GM18499 (cell line): ENCODE measurements around the gene ERI3.

ENCODE experiments used
- ATAC-seq: cut with Tn5 transposase; IDR thresholded peaks from one replicate; pipeline ENCODE4 v1.9.1; 2021; ENCODE audit warnings: moderate number of reproducible peaks; ENCODE audit not compliant: insufficient read depth, unreplicated experiment

ERI3 gene

DNA sequence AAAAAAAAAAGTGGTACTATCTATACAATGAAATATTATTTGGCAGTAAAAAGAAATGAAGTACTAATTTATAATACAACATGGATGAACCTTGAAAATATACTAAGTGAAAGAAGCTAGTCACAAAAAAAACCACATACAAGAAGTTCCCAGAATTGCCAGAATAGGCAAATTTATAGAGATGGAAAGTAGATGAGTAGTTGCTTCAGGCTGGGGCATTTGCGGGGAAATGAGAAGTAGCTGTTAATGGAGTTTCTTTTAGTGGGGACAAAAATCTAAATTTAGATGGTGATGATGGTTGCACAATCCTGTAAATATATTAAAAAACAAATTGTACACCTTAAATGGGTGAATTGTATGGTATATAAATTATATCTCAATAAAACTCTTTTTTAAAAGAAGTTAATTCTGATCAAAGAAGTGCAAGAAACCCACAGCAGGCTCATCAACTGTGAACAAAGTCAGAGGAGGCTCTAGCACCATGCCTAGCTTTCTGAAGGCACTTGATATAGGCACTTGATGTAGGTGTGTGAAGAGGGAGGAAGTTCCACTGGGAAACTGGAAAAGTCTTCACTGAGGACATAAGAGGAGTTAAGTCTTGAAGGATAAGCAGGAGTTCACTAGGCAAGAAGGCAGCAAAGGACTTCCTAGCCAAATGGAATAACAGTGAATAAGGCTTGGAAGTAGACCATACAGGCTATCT is 89.2 kb downstream of the ERI3 start:
- ATAC-seq, result no peak

DNA sequence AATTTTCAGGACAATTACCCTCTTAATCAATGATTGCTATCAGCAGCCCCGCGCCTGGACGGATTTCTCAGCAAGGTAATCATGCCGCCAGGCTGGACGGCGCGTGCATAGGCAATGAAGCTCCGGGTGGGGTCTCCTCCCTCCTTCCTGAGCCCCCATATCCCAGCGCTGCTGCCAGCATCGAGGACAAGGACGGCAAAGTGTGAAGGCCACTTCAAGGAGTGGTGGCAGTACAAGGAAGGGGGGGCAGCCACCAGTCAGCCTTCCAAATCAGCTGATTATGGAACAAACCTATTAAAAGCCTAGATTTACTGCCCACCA is 90.6 kb downstream of the ERI3 start:
- ATAC-seq, result no peak

DNA sequence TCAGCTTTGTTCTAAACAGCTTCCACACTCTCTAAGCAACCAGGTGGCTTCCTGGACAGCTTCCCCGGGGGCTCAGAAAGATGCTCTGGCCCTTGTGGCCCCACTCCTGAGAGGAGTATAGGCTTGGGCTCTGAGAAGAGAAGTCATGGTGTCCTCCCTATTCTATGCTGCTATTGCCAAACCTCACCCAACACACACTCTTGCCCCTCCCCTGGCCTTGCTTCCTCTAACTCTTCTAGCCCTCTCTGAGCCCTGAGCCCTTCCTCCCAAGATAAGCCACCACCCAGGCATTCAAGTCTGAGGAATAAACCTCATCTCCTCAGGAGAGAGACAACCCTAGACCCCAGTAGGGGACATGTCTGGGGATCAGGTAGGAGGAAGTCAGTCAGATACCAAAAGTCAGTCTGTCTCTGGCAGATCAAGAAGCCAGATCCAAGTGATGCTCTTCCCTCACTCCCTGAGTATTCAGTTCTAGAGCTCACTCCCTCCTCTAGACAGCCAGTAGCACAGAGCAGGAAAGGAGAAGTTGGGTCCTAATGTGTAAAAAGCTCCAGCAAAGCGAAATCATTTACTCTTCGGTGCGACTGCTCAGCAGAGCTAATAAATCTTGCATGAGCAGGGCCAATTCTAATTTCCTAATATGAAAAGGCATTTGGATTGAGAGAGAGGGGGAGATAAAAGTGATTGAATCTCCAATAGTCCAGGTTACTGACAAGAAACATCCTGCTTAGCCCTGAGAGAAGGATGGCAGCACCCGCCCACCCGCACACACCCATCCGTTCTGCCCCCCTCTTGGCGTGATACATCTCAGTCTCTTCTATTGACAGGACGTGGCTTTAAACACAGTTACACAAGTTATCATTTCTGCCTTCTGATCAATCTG is 91.2 kb downstream of the ERI3 start:
- ATAC-seq, result no peak

DNA sequence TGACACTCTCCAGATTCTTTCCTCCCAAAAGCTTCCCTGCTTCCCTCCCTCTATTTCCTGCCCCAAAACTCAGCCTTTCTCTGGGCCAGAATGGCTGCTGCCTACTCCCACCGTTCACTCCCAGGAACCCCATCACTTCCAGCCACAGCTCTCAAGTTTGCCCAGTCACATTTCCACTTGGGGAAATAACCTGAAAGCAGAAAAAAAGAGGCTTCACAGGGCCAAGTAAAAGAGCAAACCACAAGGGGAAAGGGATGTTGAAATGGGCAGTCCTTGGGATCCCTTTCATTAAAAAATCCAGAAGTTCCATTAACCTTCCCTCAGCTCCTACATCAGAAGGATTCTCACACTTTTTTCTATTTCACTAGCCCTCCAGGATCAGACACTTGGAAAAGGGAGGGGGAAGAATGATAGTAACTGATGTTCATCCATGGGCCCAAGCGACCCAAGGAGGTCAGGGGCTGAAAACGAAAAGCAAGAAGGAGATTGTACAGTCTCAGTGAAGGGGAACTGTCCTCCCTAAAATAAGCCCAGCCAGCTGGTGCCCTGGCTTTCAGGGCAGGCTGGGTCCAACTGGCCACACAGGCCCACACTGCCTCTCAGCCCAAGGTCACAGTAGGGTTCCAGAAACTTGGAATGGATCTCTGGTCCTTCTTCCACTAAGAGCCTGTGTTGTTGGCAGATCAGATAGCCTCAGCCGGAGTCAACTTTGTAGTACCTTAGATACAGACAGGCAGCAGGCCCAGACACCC is 92.1 kb downstream of the ERI3 start:
- ATAC-seq, result no peak

DNA sequence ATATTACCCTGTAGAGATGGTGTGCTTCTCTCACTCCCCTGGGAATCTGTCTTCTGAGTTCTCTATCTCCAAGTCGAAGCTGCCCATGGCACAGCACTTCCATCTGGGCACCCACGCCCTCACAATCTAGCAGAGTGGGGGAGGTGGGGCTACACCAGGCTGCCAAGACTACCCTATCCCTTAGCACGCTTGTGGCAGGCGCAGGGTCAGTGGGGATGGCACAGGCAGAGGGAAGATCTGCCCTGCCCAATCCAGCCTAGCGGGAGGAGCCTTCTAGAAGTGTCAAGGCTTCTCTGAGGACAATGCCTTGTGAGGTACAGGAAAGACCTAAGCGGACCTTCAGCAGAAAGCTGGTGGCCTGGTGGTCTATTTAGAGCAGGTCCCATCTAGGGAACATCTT is 92.6 kb downstream of the ERI3 start:
- ATAC-seq, result no peak

DNA sequence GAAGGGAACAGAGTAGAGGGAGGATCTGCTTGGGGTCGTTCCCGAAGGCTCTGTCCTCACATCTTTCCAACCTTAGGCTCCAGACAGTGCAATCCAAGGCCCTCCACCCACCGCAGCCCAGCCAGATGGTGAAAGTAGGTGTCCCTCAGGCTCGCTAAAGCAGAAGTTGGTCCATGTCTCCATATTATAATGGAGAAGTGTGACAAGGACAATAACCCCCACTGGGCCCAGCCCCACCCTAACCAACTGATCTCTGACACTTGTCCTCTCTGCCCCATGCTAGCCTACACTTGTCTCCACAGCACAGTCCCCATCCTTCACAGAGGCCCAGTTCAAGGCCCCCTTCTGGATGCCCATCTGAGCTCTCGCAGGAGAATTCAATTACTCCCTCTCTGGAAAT is 93.1 kb downstream of the ERI3 start:
- no peak for ATAC-seq

DNA sequence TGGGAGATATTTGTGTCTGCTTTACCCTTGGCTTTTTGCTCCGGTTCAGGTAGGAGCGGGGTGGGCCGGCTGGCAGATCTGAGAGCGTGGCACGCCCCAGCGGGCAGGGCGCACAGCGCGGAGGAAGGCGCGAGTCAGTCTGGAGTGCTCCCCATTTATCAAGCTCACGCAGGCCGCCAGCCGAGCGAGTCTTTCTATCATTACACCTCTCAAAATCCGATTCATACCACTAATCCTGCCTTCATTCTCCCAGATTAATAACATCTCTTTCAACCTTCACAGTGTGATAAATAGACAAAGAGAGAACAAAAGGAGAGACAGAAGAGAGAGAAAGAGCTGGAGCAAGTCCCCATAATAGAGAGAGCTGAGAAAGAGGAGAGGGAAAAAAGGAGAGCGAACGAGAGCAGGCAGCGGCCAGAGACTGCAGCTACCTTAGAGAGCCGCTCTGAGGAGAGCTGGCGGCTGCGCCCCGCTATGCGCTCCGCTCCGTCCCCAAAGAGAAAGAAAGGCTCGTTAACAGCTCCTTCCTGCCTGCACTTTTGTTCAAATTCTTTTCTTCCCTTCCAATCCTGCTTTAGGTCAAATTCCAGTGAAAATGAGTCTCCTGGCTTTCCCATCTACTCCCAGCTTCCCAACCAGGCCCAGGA is 93.8 kb downstream of the ERI3 start:
- ATAC-seq, result no peak

DNA sequence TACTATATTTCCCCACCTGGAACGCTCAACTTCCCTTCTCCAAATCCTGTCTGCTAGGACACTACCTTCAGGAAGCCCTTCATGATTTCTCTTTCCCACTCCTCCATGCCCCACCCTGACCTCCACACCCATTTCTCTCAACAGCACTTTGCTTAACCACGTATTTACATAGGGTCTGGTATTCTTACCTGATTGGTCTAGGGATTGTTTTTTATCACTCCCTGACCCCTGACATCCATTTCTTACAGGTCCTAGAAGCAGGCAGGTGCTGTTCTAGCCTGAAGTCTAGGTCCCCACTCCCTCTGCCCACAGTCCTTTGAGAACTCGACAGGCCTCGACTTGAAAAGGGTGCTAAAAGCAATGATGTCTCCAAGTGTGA is 94.3 kb downstream of the ERI3 start:
- ATAC-seq, result no peak

DNA sequence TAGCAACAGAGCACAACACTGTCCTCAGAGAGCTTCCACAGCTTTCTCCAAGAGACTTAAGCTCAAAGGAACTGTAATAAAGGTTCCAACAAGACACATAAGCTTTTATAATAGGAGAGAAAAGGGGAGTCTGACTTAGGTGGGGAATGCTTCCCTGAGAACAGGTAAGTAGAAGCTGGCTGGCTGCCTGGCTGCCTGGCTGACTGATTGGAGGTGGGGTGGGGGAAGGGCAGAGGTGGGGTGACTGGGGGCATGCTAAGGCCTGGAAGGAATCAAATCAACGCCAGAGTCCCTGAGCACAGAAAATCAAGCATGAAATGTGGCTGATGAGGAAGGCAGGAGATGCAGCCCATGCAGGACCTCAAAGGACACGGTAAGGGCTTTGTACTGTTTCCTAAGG is 96.0 kb downstream of the ERI3 start:
- no peak for ATAC-seq

DNA sequence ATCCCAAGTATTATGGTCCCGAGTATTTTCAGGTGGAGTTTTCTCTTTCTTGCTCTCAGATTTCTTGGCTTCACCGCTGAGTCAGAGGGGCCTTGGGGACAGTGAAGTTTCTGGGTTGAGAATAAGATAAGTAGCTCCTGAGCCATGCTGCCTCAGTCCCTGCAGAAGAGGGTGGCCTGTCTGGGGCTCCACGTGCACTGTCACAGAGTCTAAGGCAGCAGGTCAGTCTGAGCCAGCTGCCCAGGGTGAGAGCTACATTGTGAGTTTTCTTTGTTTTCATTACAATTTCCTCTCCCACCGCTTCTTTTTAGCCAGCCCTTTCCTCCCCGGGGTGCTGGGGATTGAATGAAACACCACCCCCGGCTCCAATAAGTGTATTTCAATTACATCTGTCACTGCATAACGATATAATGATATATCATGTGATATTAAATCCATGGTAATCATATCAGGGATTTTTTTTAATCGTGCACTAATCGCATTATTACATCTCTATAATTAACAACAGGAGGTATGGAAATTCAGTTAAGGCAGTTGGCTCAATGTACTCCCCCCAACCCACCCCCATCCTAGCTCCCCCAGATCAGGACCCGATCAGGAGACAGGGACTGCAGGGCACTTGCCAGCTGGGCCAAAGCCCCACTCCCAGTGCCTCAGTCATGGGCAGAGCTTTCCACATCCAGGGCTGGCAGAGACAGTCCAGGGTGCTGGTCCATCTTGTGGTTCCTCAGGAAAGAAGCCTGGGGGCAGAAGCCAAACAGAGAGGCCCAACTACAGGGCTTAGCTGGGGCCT is 98.1 kb downstream of the ERI3 start:
- no peak for ATAC-seq

DNA sequence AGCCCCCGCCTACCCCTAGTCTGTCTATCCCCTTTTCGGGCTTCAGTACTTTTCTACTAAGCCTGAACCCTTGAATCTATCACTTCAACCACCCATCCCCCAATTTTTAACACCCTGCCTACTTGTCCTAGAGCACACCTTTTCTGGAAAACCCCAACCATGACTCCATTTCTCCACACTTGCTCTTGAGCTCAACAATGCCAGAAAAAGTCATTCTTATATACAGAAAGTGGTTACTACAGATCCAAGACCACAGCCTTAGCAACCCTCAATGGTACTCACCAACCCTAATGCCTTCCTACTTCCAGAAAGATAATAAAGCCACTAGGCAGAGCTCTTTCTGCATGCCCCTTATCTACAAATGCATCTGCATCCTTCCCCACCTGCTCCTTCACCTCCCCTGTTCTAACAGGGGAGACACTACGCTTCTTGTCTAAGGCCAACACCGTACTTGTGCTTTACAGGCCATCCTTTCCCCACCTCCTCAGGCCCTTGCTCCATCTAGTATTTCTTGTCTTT is 100.6 kb downstream of the ERI3 start:
- no peak for ATAC-seq

DNA sequence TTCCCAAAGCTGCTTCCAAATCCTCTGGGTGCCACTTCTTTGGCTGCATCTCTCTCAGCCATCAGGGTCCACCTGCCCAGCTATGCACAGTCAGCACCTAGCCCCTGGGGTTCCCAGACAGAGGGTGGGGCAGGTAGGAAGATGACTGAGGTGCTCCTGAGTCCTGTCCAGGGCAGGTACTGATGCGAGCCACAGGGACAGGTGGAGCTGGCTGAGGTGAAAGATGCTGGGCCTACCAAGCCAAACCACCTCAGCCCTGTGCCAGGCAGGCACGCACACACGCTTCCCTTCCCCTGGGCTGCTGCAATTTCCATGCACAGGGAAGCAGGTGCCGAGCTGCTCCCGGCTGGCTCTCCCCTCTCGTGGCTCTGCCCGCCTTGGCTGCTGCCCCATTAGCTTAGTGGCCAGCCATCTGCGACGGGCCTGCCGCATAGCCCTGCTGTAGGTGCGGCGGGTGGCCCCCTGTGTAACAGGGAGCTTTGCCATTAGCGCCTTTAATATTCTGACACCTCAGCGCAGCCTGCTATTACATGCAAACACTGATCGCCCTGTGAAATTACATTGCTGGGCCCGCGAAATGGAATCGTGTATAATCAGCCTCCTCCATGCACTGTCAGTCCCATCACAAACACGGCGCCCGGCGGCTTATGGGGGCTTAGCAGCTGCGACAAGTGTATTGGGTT is 102.9 kb downstream of the ERI3 start:
- ATAC-seq, result no peak

DNA sequence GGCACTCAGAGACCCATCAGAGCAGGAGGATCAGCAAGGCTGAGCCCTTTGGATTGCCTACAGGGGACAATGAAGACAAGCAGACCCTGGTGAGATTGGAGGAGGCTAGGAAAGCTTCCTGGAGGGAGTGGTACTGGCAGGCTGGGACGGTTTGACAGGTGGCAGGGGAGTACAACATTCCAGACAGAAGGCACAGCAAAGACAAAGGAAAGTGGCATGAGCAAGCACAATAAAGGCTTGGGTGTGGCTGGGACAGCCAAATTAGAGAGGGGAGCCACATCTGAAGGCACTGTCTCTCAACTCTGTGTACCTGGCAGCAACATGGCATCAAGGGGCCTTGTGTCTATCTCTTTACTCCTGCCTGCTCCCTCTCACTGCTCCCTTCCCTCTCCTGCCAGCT is 103.6 kb downstream of the ERI3 start:
- no peak for ATAC-seq

DNA sequence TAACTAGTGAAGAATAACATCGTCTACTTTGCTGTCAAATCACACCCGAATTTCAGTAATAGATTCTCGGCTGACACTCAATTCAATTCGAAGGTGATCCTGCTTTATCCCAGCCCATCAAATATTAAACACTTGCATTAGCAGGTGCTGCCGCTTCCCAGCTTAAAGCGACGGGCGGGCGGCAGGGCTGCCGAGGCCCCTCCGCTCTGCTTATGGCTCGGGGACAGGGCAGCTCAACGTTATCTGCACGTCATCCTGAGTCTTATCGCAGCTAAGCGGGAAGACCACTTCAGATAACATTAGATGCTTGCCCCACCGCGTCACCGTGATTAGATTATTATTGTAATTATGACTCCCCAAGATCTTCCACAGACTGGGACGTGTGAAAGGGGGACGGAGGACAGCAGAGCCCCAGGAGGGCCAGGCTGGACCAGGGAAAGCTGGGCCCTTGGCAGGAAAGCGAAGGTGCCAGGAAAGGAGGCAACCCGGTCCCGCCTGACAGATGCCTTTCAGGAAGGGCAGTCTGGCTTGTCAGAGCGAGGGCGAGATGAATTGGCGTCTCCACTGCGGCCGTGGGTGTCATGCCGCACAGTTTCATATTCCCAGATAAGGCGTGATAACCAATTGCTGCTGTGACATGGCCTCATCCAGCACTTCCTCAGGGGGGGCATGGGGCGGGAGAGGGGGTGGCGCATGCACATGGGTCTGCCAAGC is 104.8 kb downstream of the ERI3 start:
- ATAC-seq, result no peak

DNA sequence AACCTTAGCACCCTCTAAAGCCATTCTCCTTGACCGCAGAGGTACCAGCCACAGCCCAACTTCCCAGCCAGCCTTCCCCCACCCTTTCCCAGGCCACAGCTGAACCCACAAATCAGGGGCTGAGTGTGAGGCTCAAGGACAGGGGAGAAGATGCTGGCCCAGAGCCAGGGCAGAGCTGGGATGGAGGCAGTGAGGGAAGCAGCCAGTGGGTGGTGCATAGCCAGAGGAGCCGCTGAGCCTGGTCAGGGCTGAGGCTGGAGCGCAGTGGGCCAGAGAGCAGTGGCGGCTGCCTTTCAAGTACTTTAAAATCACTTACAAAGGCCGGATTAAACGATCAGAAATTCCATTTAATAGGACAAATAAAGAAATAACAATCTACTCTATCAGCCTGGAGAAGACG is 105.5 kb downstream of the ERI3 start:
- ATAC-seq, result no peak

DNA sequence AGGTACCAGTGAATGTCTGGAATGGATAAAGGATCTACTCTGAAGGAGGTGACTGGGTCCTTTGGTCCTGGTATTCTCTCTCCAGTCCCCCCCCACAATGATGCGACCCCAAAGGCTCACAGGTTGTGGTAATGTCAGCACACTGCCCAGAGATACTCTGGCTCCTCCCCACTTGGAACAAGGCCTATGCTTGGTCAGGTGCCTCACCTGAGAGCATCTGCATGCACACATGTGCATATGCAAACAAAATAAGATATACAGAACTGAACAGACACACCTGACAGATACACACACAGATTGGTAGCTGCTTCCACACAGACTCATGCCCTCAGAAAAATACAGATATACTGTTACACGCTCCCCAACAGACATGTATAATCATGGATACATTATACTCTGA is 108.3 kb downstream of the ERI3 start:
- no peak for ATAC-seq

DNA sequence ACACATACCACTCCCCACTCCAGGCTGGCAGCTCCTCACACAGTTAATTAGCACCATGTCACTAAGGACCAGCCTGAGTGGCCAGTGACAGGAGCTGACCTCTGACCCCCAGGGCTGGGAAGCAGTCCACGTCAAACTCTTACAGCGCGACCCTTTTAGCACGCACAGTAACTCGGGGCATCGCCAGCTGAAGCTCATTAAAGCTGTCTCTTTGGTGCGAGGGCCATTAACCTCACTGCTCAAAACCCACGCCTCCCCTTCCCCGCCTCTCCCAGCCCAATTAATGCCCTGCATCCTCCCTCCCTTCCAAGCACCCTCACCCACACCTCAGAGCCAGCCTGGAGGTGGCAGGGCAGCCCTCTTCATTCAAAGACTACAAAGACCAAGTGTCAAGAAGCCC is 110.1 kb downstream of the ERI3 start:
- no peak for ATAC-seq

DNA sequence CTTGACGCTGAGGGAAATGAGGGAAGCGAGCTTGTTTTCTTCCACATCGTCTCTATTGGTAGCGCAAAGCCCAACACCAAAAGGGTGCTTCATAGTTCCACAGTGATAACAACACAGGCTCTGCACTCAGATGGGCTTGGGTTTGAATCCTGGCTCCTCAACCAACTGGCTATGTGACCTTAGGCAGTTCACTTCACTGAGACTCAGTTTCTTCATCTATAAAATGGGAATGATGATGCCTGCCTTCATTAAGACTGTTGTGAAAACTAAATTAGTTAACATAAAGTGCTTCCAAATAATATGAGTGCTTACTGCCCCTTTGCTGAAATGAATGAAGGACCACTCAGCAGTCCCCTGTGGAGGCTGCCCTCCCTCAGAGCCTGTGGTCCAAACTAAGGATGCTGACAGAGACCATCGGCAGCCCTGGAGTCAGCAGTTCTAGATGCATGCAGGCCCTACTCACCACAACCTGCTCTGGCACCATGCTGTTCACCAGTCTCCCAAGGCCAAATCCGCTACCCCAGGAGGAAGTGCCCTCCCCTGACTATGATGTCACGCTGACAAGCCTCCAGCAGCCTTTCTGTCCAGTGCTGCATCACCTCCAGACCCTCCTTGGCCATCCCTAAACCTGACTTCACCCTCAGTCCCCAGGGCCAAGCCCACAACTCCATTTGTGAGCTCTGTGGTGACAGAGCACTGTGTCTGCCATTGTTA is 111.1 kb downstream of the ERI3 start:
- ATAC-seq, result no peak
